ENCODE measurements around the gene PRKCB. TPM values are rescaled to one million over a fixed set of nuclear protein-coding genes. Genes with fewer than 3 reads are reported as not detected.

PRKCB gene
- polyA plus RNA-seq, 3 donors = 57.4 to 87.4 (median 75.5) TPM

DNA sequence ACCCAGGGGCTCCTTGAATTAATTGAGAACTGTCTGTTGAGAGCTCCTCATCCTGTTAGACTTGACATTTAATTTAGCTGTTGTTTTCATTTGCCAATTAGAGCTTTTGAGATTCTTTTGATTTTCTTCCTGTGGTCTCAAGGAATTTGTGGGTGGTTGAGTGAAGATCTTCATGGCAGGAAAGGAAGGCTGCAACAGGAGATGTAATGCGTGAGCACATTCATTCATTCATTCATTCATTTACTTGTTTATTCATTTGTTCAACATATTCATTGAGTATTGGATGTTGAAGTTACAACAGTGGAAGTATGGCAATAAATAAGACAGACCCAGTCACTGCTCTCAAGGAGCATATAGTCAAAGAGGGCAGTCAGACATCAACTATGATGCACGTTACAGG lies 117.7 kb downstream of the PRKCB start:
- TF ChIP-seq, protein P1, sequence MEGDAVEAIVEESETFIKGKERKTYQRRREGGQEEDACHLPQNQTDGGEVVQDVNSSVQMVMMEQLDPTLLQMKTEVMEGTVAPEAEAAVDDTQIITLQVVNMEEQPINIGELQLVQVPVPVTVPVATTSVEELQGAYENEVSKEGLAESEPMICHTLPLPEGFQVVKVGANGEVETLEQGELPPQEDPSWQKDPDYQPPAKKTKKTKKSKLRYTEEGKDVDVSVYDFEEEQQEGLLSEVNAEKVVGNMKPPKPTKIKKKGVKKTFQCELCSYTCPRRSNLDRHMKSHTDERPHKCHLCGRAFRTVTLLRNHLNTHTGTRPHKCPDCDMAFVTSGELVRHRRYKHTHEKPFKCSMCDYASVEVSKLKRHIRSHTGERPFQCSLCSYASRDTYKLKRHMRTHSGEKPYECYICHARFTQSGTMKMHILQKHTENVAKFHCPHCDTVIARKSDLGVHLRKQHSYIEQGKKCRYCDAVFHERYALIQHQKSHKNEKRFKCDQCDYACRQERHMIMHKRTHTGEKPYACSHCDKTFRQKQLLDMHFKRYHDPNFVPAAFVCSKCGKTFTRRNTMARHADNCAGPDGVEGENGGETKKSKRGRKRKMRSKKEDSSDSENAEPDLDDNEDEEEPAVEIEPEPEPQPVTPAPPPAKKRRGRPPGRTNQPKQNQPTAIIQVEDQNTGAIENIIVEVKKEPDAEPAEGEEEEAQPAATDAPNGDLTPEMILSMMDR (IDR thresholded peaks at IDR 0.05) = no peak
- H4K20me1 ChIP-seq (ENCODE audit: insufficient read depth, low read length) = peaks cover 98% of the 10 kb centered on the region
- DNase-seq = no peak
- peaks cover 86% of the 10 kb centered on the region for H3K79me2 ChIP-seq (ENCODE audit: insufficient read depth, low read length)
- H2AFZ ChIP-seq (ENCODE audit: insufficient read depth, low read depth, low read length, poor library complexity, severe bottlenecking) = no peak overlapping the region
- no peak overlapping the region for H3K4me3 ChIP-seq (replicated peaks in 1 of 3; ENCODE audit: low read depth in 2 of 3, low read length in 3 of 3)
- H3K9me3 ChIP-seq (replicated peaks in 1 of 2; ENCODE audit: control insufficient read depth in 1 of 2, insufficient read depth in 1 of 2, low read length in 2 of 2) = no peaks in the 10 kb centered on the region
- intact Hi-C loops (cut with micrococcal nuclease) = loop anchor here in 1 of 2 donors (5.0 kb wide), 2 partner anchors 59 to 96 kb away; no protein-coding TSS in a partner anchor
- peaks cover 25% of the 10 kb centered on the region in 2 donors for H3K36me3 Mint-ChIP-seq
- H3K27me3 ChIP-seq (ENCODE audit: control insufficient read depth in 2 of 2, insufficient read depth in 2 of 2, low read length in 2 of 2) = no peaks in the 10 kb centered on the region
- no peak overlapping the region for H3K4me2 ChIP-seq (replicated peaks; ENCODE audit: extremely low read depth, low read length, poor library complexity, severe bottlenecking)
- H3K27me3 Mint-ChIP-seq (ENCODE audit: low read depth in 3 of 3) = no peaks in the 10 kb centered on the region
- peak overlapping the region in 2 of 7 donors; percentile 31 to 40 for H3K27ac Mint-ChIP-seq
- H3K4me1 ChIP-seq (ENCODE audit: control insufficient read depth in 1 of 2, insufficient read depth in 2 of 2, low read length in 2 of 2) = peaks cover 60 to 63% of the 10 kb centered on the region in 2 donors
- H3K36me3 ChIP-seq (replicated peaks in 1 of 2; ENCODE audit: control insufficient read depth in 1 of 2, insufficient read depth in 2 of 2, low read length in 2 of 2) = peaks cover 0 to 4% of the 10 kb centered on the region in 2 donors
- H3K4me1 Mint-ChIP-seq = peaks cover 65% of the 10 kb centered on the region
- H3K9ac ChIP-seq (ENCODE audit: insufficient read depth, low read length, poor library complexity, severe bottlenecking) = no peak overlapping the region
- 100% methylated on average over 1 of the region's 2 CpGs for WGBS (ENCODE audit: insufficient coverage)
- H3K4me3 Mint-ChIP-seq = no peak overlapping the region
- H3K9me3 Mint-ChIP-seq = no peaks in the 10 kb centered on the region
- no peak overlapping the region for H3K27ac ChIP-seq (ENCODE audit: low read depth in 1 of 2, low read length in 2 of 2)

DNA sequence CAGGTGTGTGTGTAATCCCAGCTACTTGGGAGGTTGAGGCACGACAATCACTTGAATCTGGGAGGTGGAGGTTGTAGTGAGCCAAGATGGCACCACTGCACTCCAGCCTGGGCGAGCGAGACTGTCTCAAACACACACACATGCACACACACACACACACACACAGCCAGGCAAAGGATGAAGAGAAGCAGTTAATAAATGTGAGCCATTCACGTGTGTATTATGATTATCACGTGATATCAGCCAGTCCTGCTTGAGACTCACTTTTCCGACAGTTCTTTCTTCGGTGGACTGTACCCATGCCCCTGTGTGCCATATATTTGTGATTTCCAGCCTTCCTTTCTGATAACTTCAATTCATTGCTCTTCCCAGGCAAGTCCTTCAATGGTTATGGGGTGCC lies 119.3 kb downstream of the PRKCB start:
- no peak overlapping the region for H2AFZ ChIP-seq (ENCODE audit: insufficient read depth, low read depth, low read length, poor library complexity, severe bottlenecking)
- DNase-seq = no peak
- peaks cover 62 to 68% of the 10 kb centered on the region in 2 donors for H3K4me1 ChIP-seq (ENCODE audit: control insufficient read depth in 1 of 2, insufficient read depth in 2 of 2, low read length in 2 of 2)
- Mint-ChIP-seq H3K9me3 (no peaks in the 10 kb centered on the region), H3K27ac (peak overlapping the region in 3 of 7 donors; percentile 12 to 84 (median 55)), H3K4me3 (no peak overlapping the region), H3K27me3 (ENCODE audit: low read depth in 3 of 3) (no peaks in the 10 kb centered on the region), H3K36me3 (peaks cover 21 to 25% of the 10 kb centered on the region in 2 donors), H3K4me1 (peaks cover 67% of the 10 kb centered on the region)
- no CpG with 5 or more reads among the region's 7 CpGs for WGBS (ENCODE audit: insufficient coverage)
- H3K27ac ChIP-seq (ENCODE audit: low read depth in 1 of 2, low read length in 2 of 2) = no peak overlapping the region
- H3K4me2 ChIP-seq (replicated peaks; ENCODE audit: extremely low read depth, low read length, poor library complexity, severe bottlenecking) = no peak overlapping the region
- H4K20me1 ChIP-seq (ENCODE audit: insufficient read depth, low read length) = peaks cover 98% of the 10 kb centered on the region
- no peaks in the 10 kb centered on the region for H3K9me3 ChIP-seq (replicated peaks in 1 of 2; ENCODE audit: control insufficient read depth in 1 of 2, insufficient read depth in 1 of 2, low read length in 2 of 2)
- no peak overlapping the region for H3K9ac ChIP-seq (ENCODE audit: insufficient read depth, low read length, poor library complexity, severe bottlenecking)
- peaks cover 88% of the 10 kb centered on the region for H3K79me2 ChIP-seq (ENCODE audit: insufficient read depth, low read length)
- intact Hi-C loops (cut with micrococcal nuclease) = loop anchor here in 1 of 2 donors (5.0 kb wide), 1 partner anchor 33 kb away; no protein-coding TSS in a partner anchor
- no peaks in the 10 kb centered on the region for H3K27me3 ChIP-seq (ENCODE audit: control insufficient read depth in 2 of 2, insufficient read depth in 2 of 2, low read length in 2 of 2)
- H3K4me3 ChIP-seq (replicated peaks in 1 of 3; ENCODE audit: low read depth in 2 of 3, low read length in 3 of 3) = no peak overlapping the region
- H3K36me3 ChIP-seq (replicated peaks in 1 of 2; ENCODE audit: control insufficient read depth in 1 of 2, insufficient read depth in 2 of 2, low read length in 2 of 2) = peaks cover 0 to 4% of the 10 kb centered on the region in 2 donors
- TF ChIP-seq, protein P1 (IDR thresholded peaks at IDR 0.05) = no peak

Data from CD14-positive monocyte (primary cell).